GM20000 (cell line): Measurements from ENCODE around the gene TNS3.

Experiments
- DNase-seq: peaks from one replicate; pipeline ENCODE4 v3.0.0; 2012; ENCODE audit warnings: low spot score
- CTCF ChIP-seq: IDR thresholded peaks from 2 replicates; pipeline ENCODE4 v1.5.1; 2012; ENCODE audit warnings: mild to moderate bottlenecking, control low read depth; ENCODE audit errors: extremely low read depth, missing control alignments

Gene TNS3

GRCh38 chr7:47349401-47349800 is 232.5 kb downstream of the TNS3 start:
- TF ChIP-seq CTCF: no peak
- no peak for DNase-seq

GRCh38 chr7:47347816-47348385 is 234.0 kb downstream of the TNS3 start:
- no peak for TF ChIP-seq CTCF
- no peak for DNase-seq

GRCh38 chr7:47347346-47347745 is 234.6 kb downstream of the TNS3 start:
- DNase-seq: no peak
- TF ChIP-seq CTCF: no peak

DNA sequence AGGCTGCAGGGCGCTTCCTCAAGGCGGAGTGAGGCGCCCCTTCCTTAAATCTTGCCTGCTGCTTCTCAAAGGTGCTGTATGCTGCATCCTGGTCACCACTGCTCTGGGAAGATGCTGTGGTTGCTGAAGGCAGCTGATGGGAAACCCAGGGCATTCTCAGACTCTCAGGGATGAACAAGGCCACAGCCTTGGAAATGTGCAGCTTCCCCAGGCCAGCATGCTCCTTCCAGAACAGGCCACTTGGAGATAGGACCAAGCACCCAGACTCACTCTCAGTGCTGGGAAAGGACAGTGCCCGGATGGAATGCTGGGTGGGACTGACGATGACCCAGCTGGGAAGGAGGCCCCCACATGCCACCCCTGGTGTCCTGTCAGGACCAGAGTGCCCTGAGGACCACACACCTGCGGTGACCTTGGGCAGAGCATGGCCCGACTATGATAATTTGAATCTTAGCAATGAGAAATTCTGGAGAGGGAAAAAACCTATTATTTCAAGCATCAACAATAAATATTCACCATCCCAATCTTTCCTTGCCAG is 235.5 kb downstream of the TNS3 start:
- no peak for TF ChIP-seq CTCF
- no peak for DNase-seq

DNA sequence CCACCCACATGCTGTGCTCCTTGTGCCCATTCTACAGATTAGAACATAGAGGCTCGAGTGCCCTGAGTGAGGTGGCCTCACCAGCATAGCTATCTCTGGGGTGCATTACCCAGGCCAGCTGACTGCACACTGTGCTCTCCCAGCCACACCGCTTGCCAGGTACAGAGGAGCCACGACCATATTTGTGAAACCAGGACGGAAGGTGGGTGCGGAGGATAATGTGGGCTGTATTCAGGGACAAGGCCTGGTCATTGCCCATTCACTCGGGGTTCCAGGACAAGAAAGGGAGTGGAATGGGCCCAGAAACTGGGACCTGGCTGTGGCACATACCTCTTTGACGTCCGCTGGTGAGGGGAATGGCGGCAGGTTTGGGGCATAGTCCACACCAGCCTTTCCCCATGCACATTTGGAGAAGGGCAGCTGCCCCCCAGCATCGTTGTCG is 236.0 kb downstream of the TNS3 start:
- no peak for TF ChIP-seq CTCF
- no peak for DNase-seq

- no peak for TF ChIP-seq CTCF
- DNase-seq: no peak
Measured at GRCh38 chr7:47344171-47344955, 237.5 kb downstream of the TNS3 start.

- no peak for TF ChIP-seq CTCF
- no peak for DNase-seq
Measured at GRCh38 chr7:47343061-47343455, 238.9 kb downstream of the TNS3 start.
